ENCODE measurements around the gene GABRB3.

Gene GABRB3

GRCh38 chr15:26772154-26773066, at the start of gene GABRB3:
TSS of gene GABRB3 (minus strand) at chr15:26773066.
- DNase-seq = no peak

GRCh38 chr15:26807517-26808427, 34.9 kb upstream of the GABRB3 start:
- peak; percentile 62 for DNase-seq

- no peak for DNase-seq
Observed at GRCh38 chr15:26806574-26806973, 33.7 kb upstream of the GABRB3 start.

GRCh38 chr15:26806151-26806550, 33.3 kb upstream of the GABRB3 start:
- DNase-seq = peak; percentile 43

GRCh38 chr15:26805470-26805869, 32.6 kb upstream of the GABRB3 start:
- DNase-seq = peak; percentile 47

- DNase-seq = no peak
Observed at GRCh38 chr15:26804063-26804804, 31.4 kb upstream of the GABRB3 start.

- DNase-seq = no peak
Observed at GRCh38 chr15:26790118-26790517, 17.3 kb upstream of the GABRB3 start.

- no peak for DNase-seq
Observed at GRCh38 chr15:26781816-26782215, 8.9 kb upstream of the GABRB3 start.

- no peak for DNase-seq
Observed at GRCh38 chr15:26773917-26774316, 1.1 kb upstream of the GABRB3 start.

- DNase-seq = peak; percentile 62
Observed at GRCh38 chr15:26773067-26773877, 406 bp upstream of the GABRB3 start.

- DNase-seq = peak; percentile 43
Observed at GRCh38 chr15:26771578-26772153, 1.2 kb downstream of the GABRB3 start.

- peak; percentile 45 for DNase-seq
Observed at GRCh38 chr15:26771168-26771567, 1.7 kb downstream of the GABRB3 start.

GRCh38 chr15:26767169-26767670, 5.6 kb downstream of the GABRB3 start:
- DNase-seq = no peak

- DNase-seq = no peak
Observed at GRCh38 chr15:26766262-26766661, 6.6 kb downstream of the GABRB3 start.

- DNase-seq = no peak
Observed at GRCh38 chr15:26759986-26760385, 12.9 kb downstream of the GABRB3 start.

- DNase-seq = no peak
Observed at GRCh38 chr15:26758079-26758478, 14.8 kb downstream of the GABRB3 start.

- no peak for DNase-seq
Observed at GRCh38 chr15:26757141-26757540, 15.7 kb downstream of the GABRB3 start.

GRCh38 chr15:26744894-26745293, 28.0 kb downstream of the GABRB3 start:
- DNase-seq = no peak

GRCh38 chr15:26739791-26740190, 33.1 kb downstream of the GABRB3 start:
- no peak for DNase-seq

- DNase-seq = no peak
Observed at GRCh38 chr15:26738996-26739395, 33.9 kb downstream of the GABRB3 start.

GRCh38 chr15:26736502-26737248, 36.2 kb downstream of the GABRB3 start:
- no peak for DNase-seq
